ENCODE data around the gene PCDH15.

DNA sequence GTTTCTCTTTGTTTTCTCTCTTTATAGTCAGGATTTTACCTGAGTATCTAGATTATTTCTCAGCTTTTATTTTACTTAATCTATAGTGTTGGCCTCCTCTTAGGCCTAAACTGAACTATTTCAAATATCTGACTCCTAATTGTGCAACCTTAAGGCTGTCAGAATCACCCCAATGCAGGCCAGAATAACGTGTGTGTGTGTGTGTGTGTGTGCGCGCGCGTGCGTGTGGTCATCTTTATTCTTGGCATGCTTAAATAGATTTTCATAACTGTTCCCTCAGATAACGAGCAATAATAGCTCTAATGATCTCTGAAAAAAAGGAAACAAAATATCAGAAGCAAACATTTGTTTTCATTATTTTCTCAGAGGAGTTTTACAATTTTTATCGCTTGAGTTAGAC is 92.4 kb downstream of the PCDH15 start:
- TF ChIP-seq MAZ (IDR thresholded peaks at IDR 0.05; ENCODE audit: borderline replicate concordance, low read depth, low read length) (no peak), FOS (IDR thresholded peaks at IDR 0.05; ENCODE audit: low read depth, low read length) (no peak), CEBPB (IDR thresholded peaks at IDR 0.05; ENCODE audit: low read depth, low read length) (no peak), POLR2A (IDR thresholded peaks at IDR 0.05; ENCODE audit: low read depth, low read length) (no peak), RFX5 (IDR thresholded peaks at IDR 0.05; ENCODE audit: low read depth, low read length) (no peak), RAD21 (IDR thresholded peaks at IDR 0.05; ENCODE audit: low read length) (no peak), MXI1 (IDR thresholded peaks at IDR 0.05; ENCODE audit: borderline replicate concordance, low read depth, low read length) (no peak), CHD1 (IDR thresholded peaks at IDR 0.05; ENCODE audit: low read depth, low read length) (no peak), SMC3 (IDR thresholded peaks at IDR 0.05; ENCODE audit: low read depth, low read length) (no peak), BHLHE40 (IDR thresholded peaks at IDR 0.05; ENCODE audit: low read depth, low read length) (no peak)
- TF ChIP-seq, protein P1, sequence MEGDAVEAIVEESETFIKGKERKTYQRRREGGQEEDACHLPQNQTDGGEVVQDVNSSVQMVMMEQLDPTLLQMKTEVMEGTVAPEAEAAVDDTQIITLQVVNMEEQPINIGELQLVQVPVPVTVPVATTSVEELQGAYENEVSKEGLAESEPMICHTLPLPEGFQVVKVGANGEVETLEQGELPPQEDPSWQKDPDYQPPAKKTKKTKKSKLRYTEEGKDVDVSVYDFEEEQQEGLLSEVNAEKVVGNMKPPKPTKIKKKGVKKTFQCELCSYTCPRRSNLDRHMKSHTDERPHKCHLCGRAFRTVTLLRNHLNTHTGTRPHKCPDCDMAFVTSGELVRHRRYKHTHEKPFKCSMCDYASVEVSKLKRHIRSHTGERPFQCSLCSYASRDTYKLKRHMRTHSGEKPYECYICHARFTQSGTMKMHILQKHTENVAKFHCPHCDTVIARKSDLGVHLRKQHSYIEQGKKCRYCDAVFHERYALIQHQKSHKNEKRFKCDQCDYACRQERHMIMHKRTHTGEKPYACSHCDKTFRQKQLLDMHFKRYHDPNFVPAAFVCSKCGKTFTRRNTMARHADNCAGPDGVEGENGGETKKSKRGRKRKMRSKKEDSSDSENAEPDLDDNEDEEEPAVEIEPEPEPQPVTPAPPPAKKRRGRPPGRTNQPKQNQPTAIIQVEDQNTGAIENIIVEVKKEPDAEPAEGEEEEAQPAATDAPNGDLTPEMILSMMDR (conservative IDR thresholded peaks at IDR 0.05; ENCODE audit: low read depth, low read length), result no peak
- TF ChIP-seq, protein P2, sequence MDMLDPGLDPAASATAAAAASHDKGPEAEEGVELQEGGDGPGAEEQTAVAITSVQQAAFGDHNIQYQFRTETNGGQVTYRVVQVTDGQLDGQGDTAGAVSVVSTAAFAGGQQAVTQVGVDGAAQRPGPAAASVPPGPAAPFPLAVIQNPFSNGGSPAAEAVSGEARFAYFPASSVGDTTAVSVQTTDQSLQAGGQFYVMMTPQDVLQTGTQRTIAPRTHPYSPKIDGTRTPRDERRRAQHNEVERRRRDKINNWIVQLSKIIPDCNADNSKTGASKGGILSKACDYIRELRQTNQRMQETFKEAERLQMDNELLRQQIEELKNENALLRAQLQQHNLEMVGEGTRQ (IDR thresholded peaks at IDR 0.05; ENCODE audit: low read depth, low read length), result no peak
- TF ChIP-seq, protein P3, sequence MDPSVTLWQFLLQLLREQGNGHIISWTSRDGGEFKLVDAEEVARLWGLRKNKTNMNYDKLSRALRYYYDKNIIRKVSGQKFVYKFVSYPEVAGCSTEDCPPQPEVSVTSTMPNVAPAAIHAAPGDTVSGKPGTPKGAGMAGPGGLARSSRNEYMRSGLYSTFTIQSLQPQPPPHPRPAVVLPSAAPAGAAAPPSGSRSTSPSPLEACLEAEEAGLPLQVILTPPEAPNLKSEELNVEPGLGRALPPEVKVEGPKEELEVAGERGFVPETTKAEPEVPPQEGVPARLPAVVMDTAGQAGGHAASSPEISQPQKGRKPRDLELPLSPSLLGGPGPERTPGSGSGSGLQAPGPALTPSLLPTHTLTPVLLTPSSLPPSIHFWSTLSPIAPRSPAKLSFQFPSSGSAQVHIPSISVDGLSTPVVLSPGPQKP (IDR thresholded peaks at IDR 0.05; ENCODE audit: borderline replicate concordance, low read depth, low read length), result no peak

Data from IMR-90 (cell line).